Right cardiac atrium (tissue), 5 donors: ENCODE data around the gene CKM. TPM values are rescaled to one million over a fixed set of nuclear protein-coding genes. Genes with fewer than 3 reads are reported as not detected.
"Not testable (repeated sequence)": the region's sequence is repeated elsewhere in the genome, so short reads cannot be mapped to it uniquely, and the experiment has no call there.

Experiments used
- ATAC-seq, 2 donors: fragments of 200-7000 bp; cut with Tn5 transposase; one replicate each; pipeline versions ENCODE4 v1.8.0 to v1.9.1; 2020; ENCODE audit warnings: moderate library complexity in 2 of 2, mild to moderate bottlenecking in 1 of 2
- DNase-seq, 3 donors: peaks; one replicate each; pipeline ENCODE4 v3.0.0-alpha.2; 2020
- H3K27ac ChIP-seq: one replicate; pipeline ENCODE4 v1.5.1; 2013; ENCODE audit warnings: mild to moderate bottlenecking, low read length, control low read depth, moderate library complexity
- H3K27me3 ChIP-seq: one replicate; pipeline ENCODE4 v1.6.1; 2013; ENCODE audit not compliant: control insufficient read depth, insufficient read depth
- H3K4me1 ChIP-seq: one replicate; pipeline ENCODE4 v1.6.1; 2013; ENCODE audit warnings: low read length; ENCODE audit not compliant: control insufficient read depth, insufficient read depth
- H3K4me3 ChIP-seq: one replicate; pipeline ENCODE4 v1.5.1; 2013; ENCODE audit warnings: low read length, control low read depth
- H3K9me3 ChIP-seq: one replicate; pipeline ENCODE4 v1.6.1; 2013; ENCODE audit warnings: low read length; ENCODE audit not compliant: control insufficient read depth
- WGBS: extraction: QIAGEN DNeasy Blood & Tissue Kit; methylation state at CpG from one replicate; pipeline ENCODE4 v1.1.7; 2013; 5-methylcytosine and 5-hydroxymethylcytosine counted together
- intact Hi-C, 4 donors: fragments of 100-400 bp; cut with DNase I; formaldehyde crosslinking; loops; one replicate each; pipeline versions ENCODE4 v1.11.0 to v1.14.0; 2022 to 2023
- polyA plus RNA-seq: library from polyadenylated mRNA; stranded (reverse); fragments of 200-250 nt; gene quantifications from one replicate; pipeline ENCODE4 v1.2.3, GENCODE V29; 2013
- total RNA-seq, 4 donors: library from RNA; stranded (reverse); fragmentation: NEBNext Ultra II Directional; extraction: Animal tissue kit (Norgen Biotek cat#: 25700); gene quantifications; one replicate each; pipeline ENCODE4 v1.2.1, GENCODE V29; 2021
- donor health status: healthy with polysubstance abuse.
- donor health status: DM: no; HTN: yes; CAD: no.
- donor health status: DM: no; HTN: no; CAD: no.
- donor health status: DM: no; HTN: yes; CAD: no; lungs with severe emphysema.
- donor health status: DM: yes; HTN: yes; CAD: no.

The CKM gene
- total and polyA plus RNA-seq, 5 donors: 2,910 to 5,160 (median 3,614) TPM

DNA sequence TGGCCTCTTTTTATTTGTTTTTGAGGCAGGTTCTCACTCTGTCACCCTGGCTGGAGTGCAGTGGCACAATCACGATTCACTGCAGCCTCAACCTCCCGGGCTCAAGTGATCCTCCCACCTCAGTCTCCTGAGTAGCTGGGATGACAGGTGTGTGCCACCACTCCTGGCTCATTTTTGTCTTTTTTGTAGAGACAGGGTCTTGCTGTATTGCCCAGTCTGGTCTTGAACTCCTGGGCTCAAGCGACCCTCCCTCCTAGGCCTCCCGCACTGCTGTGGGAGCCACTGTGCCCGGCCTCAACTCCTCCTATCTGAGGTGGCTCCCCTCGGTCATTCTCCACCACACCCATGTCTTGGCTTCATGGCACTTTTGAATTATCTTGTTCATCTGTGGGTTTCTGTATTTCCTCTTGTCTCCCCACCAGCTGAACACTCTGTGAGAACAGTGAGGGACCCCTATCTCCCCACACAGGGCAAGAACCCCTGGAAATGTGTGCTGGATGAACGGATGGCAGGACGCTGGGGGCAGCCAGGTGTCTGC, 7.9 kb downstream of the CKM start:
- H3K27ac ChIP-seq: no peak overlapping the region
- no peak for ATAC-seq
- H3K4me1 ChIP-seq: no peaks in the 10 kb centered on the region

GRCh38 chr19:45312285-45312684, 10.4 kb downstream of the CKM start:
- H3K9me3 ChIP-seq, ATAC-seq, H3K27me3 ChIP-seq, intact Hi-C loops, H3K27ac ChIP-seq, H3K4me1 ChIP-seq, H3K4me3 ChIP-seq: not testable (repeated sequence)
- DNase-seq: peak in 1 of 3 donors; percentile 56
- WGBS: 80% methylated on average over 14 of the region's 14 CpGs

More for the DNA sequence above, 7.9 kb downstream of the CKM start:
- DNase-seq: no peak
- no peaks in the 10 kb centered on the region for H3K9me3 ChIP-seq
- 76% methylated on average over 8 of the region's 8 CpGs for WGBS
- intact Hi-C loops: no loop called here
- H3K4me3 ChIP-seq: no peak overlapping the region
- no peaks in the 10 kb centered on the region for H3K27me3 ChIP-seq

GRCh38 chr19:45311621-45312020, 11.1 kb downstream of the CKM start:
- 24% methylated on average over 18 of the region's 18 CpGs for WGBS
- DNase-seq: peak in 2 of 3 donors; percentile 71 to 75
- Histone ChIP-seq H3K27me3 (no peaks in the 10 kb centered on the region), H3K9me3 (no peaks in the 10 kb centered on the region), H3K4me1 (no peaks in the 10 kb centered on the region), H3K27ac (peak overlapping the region; percentile 1), H3K4me3 (no peak overlapping the region)
- intact Hi-C loops: no loop called here
- peak; percentile 19 to 29 for ATAC-seq

- DNase-seq, H3K4me3 ChIP-seq, H3K27me3 ChIP-seq, H3K9me3 ChIP-seq, intact Hi-C loops, ATAC-seq, H3K4me1 ChIP-seq: not testable (repeated sequence)
- peak overlapping the region; percentile 48 for H3K27ac ChIP-seq
- WGBS: 95% methylated on average over 8 of the region's 8 CpGs
Observed at GRCh38 chr19:45309322-45309721, 13.4 kb downstream of the CKM start.

DNA sequence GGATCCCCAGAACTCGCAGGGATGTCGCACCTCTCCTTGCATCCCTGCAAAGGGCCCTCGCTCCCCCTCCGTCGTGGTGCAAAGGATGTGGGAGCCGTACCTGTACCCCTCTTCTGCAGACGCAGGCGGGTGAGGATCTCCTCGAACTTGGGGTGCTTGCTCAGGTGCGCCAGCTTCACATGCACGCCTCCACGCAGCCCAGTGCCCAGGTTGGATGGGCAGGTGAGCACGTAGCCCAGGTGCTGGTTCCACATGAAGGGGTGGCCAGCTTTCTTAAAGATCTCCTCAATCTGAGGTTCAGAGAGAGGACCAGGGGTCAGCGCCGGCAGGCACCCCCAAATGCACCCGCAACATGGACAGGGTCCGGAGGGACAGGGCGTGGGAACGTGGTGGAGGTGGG, 15.3 kb downstream of the CKM start:
- intact Hi-C loops: no loop called here
- H3K27ac ChIP-seq: no peak overlapping the region
- 90% methylated on average over 19 of the region's 19 CpGs for WGBS
- peak in 1 of 3 donors; percentile 51 for DNase-seq
- no peak for ATAC-seq
- H3K9me3 ChIP-seq: no peaks in the 10 kb centered on the region
- no peaks in the 10 kb centered on the region for H3K4me1 ChIP-seq
- no peaks in the 10 kb centered on the region for H3K27me3 ChIP-seq
- no peak overlapping the region for H3K4me3 ChIP-seq

GRCh38 chr19:45306518-45307027, 16.1 kb downstream of the CKM start:
- ATAC-seq: no peak
- Histone ChIP-seq H3K4me3 (no peak overlapping the region), H3K9me3 (no peaks in the 10 kb centered on the region), H3K4me1 (no peaks in the 10 kb centered on the region), H3K27me3 (no peaks in the 10 kb centered on the region), H3K27ac (no peak overlapping the region)
- 71% methylated on average over 18 of the region's 18 CpGs for WGBS
- intact Hi-C loops: no loop called here
- DNase-seq: peak in 2 of 3 donors; percentile 58

DNA sequence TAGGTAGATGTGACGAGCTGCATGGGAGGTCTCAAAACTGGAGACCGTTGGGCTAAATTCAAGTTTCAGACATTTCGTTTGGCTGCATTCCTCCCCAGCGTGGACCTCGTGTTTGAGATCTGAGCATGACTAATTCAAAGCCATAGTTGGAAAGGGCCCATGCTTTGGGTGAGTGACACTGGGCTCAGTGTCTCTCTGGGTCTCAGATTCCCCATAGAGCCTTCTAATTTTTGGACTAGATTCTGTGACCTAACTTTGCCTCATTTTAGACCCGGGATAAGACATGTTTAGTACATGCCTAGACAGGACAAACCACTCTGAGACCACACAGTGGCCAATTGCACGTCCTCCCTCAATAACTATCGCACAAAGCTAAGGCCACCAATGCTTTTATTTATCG, 16.6 kb downstream of the CKM start:
- Histone ChIP-seq H3K27me3 (no peaks in the 10 kb centered on the region), H3K4me3 (no peak overlapping the region), H3K27ac (no peak overlapping the region), H3K9me3 (no peaks in the 10 kb centered on the region), H3K4me1 (no peaks in the 10 kb centered on the region)
- no peak for DNase-seq
- no peak for ATAC-seq
- intact Hi-C loops: no loop called here
- WGBS: 46% methylated on average over 9 of the region's 9 CpGs

- Histone ChIP-seq H3K27ac (no peak overlapping the region), H3K27me3 (no peaks in the 10 kb centered on the region), H3K9me3 (no peaks in the 10 kb centered on the region), H3K4me1 (no peaks in the 10 kb centered on the region), H3K4me3 (no peak overlapping the region)
- no peak for ATAC-seq
- intact Hi-C loops: no loop called here
- 14% methylated on average over 5 of the region's 5 CpGs for WGBS
- no peak for DNase-seq
Observed at GRCh38 chr19:45305421-45305820, 17.3 kb downstream of the CKM start.

GRCh38 chr19:45305007-45305406, 17.7 kb downstream of the CKM start:
- Histone ChIP-seq H3K9me3 (no peaks in the 10 kb centered on the region), H3K27me3 (no peaks in the 10 kb centered on the region), H3K4me1 (no peaks in the 10 kb centered on the region), H3K27ac (no peak overlapping the region), H3K4me3 (no peak overlapping the region)
- DNase-seq (no peak), ATAC-seq (peak; percentile 1 to 8)
- intact Hi-C loops: no loop called here
- WGBS: 60% methylated on average over 4 of the region's 4 CpGs

- DNase-seq: no peak
- peak; percentile 7 to 9 for ATAC-seq
- no peak overlapping the region for H3K27ac ChIP-seq
Observed at GRCh38 chr19:45304141-45304926, 18.3 kb downstream of the CKM start.

DNA sequence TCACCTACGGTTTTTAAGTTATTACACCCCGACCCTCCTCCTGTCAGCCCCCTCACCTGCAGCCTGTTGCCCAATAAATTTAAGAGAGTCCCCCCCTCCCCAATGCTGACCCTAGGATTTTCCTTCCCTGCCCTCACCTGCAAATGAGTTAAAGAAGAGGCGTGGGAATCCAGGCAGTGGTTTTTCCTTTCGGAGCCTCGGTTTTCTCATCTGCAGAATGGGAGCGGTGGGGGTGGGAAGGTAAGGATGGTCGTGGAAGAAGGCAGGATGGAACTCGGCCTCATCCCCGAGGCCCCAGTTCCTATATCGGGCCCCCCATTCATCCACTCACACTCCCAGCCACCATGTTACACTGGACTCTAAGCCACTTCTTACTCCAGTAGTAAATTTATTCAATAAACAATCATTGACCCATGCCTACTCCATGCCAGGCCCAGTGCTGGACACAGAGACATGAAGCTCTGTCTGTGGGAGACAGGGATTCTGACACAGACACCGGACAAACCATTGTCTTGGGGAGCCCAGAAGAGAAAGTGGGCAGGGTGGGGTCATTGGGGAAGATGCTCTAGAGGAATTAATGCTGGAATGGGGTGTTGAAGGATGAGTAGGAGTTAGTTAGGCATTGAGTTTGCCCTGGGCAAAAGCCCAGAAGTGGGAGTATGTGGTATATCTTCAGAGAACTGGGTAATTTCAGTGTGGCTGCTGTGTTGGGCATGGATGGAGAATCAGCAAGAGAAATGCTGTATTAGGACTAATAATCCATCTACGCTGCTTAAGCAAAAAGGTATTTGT, 19.2 kb downstream of the CKM start:
- no peaks in the 10 kb centered on the region for H3K4me1 ChIP-seq
- no peaks in the 10 kb centered on the region for H3K27me3 ChIP-seq
- H3K9me3 ChIP-seq: no peaks in the 10 kb centered on the region
- ATAC-seq (no peak), DNase-seq (no peak)
- H3K27ac ChIP-seq: no peak overlapping the region
- 95% methylated on average over 12 of the region's 12 CpGs for WGBS
- intact Hi-C loops: no loop called here
- no peak overlapping the region for H3K4me3 ChIP-seq

More at GRCh38 chr19:45304141-45304926, 18.3 kb downstream of the CKM start:
- 72% methylated on average over 4 of the region's 4 CpGs for WGBS
- Histone ChIP-seq H3K4me1 (no peaks in the 10 kb centered on the region), H3K9me3 (no peaks in the 10 kb centered on the region), H3K4me3 (no peak overlapping the region), H3K27me3 (no peaks in the 10 kb centered on the region)
- intact Hi-C loops: no loop called here
